Suprapubic skin (tissue), 4 donors: Measurements from ENCODE around the gene ICE2. TPM values are rescaled to one million over a fixed set of nuclear protein-coding genes. Genes with fewer than 3 reads are reported as not detected.

Source experiments
- DNase-seq, 2 donors: peaks; one replicate each; pipeline ENCODE4 v3.0.0-alpha.2; 2019; ENCODE audit warnings: low spot score in 2 of 2
- H3K27ac ChIP-seq: fragments of 200-600 bp; sonication (generic); one replicate; pipeline ENCODE4 v1.5.1; 2019
- H3K27me3 ChIP-seq: fragments of 200-600 bp; sonication (generic); one replicate; pipeline ENCODE4 v1.5.1; 2019
- H3K36me3 ChIP-seq: fragments of 200-600 bp; sonication (generic); one replicate; pipeline ENCODE4 v1.5.1; 2019
- H3K4me1 ChIP-seq: fragments of 200-600 bp; sonication (generic); one replicate; pipeline ENCODE4 v1.5.1; 2019
- H3K4me3 ChIP-seq: fragments of 200-600 bp; sonication (generic); one replicate; pipeline ENCODE4 v1.5.1; 2019; ENCODE audit warnings: mild to moderate bottlenecking
- H3K9me3 ChIP-seq: fragments of 200-600 bp; sonication (generic); one replicate; pipeline ENCODE4 v1.5.1; 2019
- EP300 ChIP-seq: sonication (generic); formaldehyde crosslinking; IDR thresholded peaks from one replicate; pipeline ENCODE4 v1.6.1; 2017; ENCODE audit warnings: antibody characterized with exemption
- POLR2A ChIP-seq, 2 donors: fragments of 450-650 bp; IDR thresholded peaks; one replicate each; pipeline ENCODE4 v1.6.1; 2017; ENCODE audit warnings: antibody characterized with exemption in 2 of 2, mild to moderate bottlenecking in 2 of 2, moderate library complexity in 2 of 2
- POLR2AphosphoS5 ChIP-seq, 3 donors: sonication (generic); formaldehyde crosslinking; IDR thresholded peaks; one replicate each; pipeline ENCODE4 v1.6.1; 2017; ENCODE audit warnings: antibody characterized with exemption in 3 of 3
- WGBS: methylation state at CpG from one replicate; pipeline ENCODE4 v1.1.5; 2018; 5-methylcytosine and 5-hydroxymethylcytosine counted together
- total RNA-seq, 4 donors: library from RNA; depleted of rRNA; stranded (reverse); fragments of >200 nt; gene quantifications; one replicate each; pipeline ENCODE4 v1.1.0, GENCODE V29; 2016
- TF ChIP-seq, protein P1 (sequence below), 2 donors: fragments of 200-600 bp in 1 of 2; fragments of 450-650 bp in 1 of 2; sonication (generic) in 1 of 2; IDR thresholded peaks; one replicate each; pipeline ENCODE4 v1.5.1; 2016 to 2019; ENCODE audit warnings: antibody characterized with exemption in 2 of 2, mild to moderate bottlenecking in 1 of 2, moderate library complexity in 1 of 2

ICE2 gene
- total RNA-seq, 4 donors from 2014 or later = 11.9 to 35.2 (median 27.2) TPM

DNA sequence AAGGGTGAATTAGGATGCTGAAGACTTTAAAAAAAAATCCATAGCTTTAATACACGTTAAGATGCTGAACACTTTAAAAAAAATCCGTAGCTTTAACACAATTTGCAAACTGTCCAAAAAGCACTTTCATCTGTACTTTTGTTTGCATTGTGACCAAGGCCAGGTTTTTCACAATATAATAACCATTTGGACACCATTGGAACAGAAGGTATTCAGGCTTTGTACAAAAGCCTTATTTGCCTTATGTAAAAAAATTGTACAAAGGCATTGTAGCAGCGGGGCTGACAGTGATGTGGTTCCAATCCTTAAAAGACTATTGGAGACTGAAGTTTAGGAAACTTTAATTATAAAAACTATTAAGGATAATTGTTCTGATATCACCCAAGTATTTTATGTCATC, 15.2 kb upstream of the ICE2 start:
- H3K4me1 ChIP-seq = no peaks in the 10 kb centered on the region
- no peak overlapping the region for H3K27ac ChIP-seq
- H3K4me3 ChIP-seq = no peak overlapping the region
- H3K27me3 ChIP-seq = no peaks in the 10 kb centered on the region
- H3K36me3 ChIP-seq = peaks cover 30% of the 10 kb centered on the region
- TF ChIP-seq, protein P1, sequence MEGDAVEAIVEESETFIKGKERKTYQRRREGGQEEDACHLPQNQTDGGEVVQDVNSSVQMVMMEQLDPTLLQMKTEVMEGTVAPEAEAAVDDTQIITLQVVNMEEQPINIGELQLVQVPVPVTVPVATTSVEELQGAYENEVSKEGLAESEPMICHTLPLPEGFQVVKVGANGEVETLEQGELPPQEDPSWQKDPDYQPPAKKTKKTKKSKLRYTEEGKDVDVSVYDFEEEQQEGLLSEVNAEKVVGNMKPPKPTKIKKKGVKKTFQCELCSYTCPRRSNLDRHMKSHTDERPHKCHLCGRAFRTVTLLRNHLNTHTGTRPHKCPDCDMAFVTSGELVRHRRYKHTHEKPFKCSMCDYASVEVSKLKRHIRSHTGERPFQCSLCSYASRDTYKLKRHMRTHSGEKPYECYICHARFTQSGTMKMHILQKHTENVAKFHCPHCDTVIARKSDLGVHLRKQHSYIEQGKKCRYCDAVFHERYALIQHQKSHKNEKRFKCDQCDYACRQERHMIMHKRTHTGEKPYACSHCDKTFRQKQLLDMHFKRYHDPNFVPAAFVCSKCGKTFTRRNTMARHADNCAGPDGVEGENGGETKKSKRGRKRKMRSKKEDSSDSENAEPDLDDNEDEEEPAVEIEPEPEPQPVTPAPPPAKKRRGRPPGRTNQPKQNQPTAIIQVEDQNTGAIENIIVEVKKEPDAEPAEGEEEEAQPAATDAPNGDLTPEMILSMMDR (IDR thresholded peaks at IDR 0.05) = no peak
- TF ChIP-seq EP300 (no peak), POLR2A (IDR thresholded peaks at IDR 0.05) (no peak), POLR2AphosphoS5 (IDR thresholded peaks at IDR 0.05) (no peak)
- WGBS = 80% methylated on average over 3 of the region's 3 CpGs
- no peaks in the 10 kb centered on the region for H3K9me3 ChIP-seq
- no peak for DNase-seq

DNA sequence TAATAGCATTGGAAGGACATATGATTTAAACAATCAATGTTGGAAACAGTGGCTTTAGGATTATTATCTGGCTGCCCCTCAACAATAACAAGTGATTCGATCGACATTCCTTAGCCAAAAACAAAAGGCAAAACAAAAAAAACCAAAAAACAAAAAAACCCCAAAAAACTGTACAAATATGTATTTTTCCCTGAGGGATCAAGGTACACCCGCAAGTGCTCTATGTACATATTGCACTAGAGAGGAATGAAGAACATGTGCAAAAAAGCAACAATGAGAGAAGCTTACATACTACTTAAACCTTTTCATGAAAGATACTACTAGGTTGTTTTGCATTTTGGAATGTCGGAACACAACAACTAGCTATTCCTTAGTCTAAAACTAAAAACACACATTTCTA, 14.2 kb upstream of the ICE2 start:
- no peak for DNase-seq
- H3K27me3 ChIP-seq = no peaks in the 10 kb centered on the region
- H3K36me3 ChIP-seq = peaks cover 22% of the 10 kb centered on the region
- no peaks in the 10 kb centered on the region for H3K4me1 ChIP-seq
- no peak overlapping the region for H3K4me3 ChIP-seq
- WGBS = 94% methylated on average over 4 of the region's 4 CpGs
- TF ChIP-seq POLR2AphosphoS5 (IDR thresholded peaks at IDR 0.05) (no peak), POLR2A (IDR thresholded peaks at IDR 0.05) (no peak), EP300 (no peak)
- TF ChIP-seq, protein P1 (IDR thresholded peaks at IDR 0.05) = no peak
- H3K9me3 ChIP-seq = no peaks in the 10 kb centered on the region
- H3K27ac ChIP-seq = no peak overlapping the region

DNA sequence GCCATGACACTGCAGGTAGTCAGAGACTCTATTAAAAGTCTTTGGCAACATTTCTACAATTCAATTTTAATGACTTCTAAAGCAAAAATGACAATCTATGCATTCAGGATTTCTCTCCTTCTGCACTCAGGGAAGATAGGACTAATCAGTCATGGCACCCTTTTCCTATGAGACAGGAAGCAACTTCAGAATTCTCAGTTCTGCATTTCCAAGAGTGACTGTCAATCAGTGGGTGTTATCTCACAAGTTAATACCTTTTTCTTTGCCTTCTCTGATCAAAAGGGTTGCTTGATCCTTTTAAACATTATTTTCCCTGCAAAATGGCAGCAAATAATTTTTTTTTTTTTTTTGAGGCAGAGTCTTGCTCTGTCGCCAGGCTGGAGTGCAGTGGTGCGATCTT, 7.8 kb upstream of the ICE2 start:
- peaks cover 4% of the 10 kb centered on the region for H3K36me3 ChIP-seq
- H3K27ac ChIP-seq = no peak overlapping the region
- DNase-seq = no peak
- H3K4me1 ChIP-seq = no peaks in the 10 kb centered on the region
- H3K4me3 ChIP-seq = no peak overlapping the region
- TF ChIP-seq POLR2AphosphoS5 (IDR thresholded peaks at IDR 0.05) (no peak), POLR2A (IDR thresholded peaks at IDR 0.05) (no peak), EP300 (no peak)
- TF ChIP-seq, protein P1 (IDR thresholded peaks at IDR 0.05) = no peak
- H3K9me3 ChIP-seq = no peaks in the 10 kb centered on the region
- no peaks in the 10 kb centered on the region for H3K27me3 ChIP-seq
- WGBS = 94% methylated on average over 2 of the region's 2 CpGs

DNA sequence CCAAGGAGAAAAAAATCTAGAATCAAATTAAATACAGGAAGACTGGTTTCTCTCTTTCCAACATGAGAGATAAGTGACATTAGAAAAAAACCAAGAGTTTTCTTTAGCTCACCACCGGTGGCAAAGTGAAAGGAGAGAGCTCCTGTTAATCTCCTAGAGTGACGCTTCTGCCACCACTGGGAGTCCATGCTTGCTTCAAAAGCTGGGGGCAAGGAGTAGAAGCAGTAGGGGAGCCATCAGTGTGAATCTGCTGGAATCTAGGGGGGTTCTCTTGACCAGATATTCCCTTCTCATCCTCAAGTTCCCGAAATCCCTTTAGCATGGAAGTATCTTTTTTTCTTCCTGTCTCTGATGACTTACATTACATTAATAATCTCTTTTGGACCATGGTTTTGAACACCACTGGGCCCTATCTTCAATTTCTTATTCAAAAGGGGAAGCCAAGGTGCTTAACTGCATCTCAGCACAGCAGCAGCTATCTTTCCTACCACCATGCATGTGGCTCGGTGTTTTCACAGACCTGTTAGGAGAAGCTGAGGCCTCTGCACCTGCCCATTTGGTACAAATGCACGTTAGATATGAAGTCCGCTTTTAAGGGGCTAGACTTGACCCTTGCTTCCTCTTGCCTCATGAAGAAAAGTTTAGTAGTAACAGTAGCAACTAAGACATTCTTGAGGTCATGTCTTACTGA, 6.6 kb upstream of the ICE2 start:
- peaks cover 4% of the 10 kb centered on the region for H3K4me1 ChIP-seq
- TF ChIP-seq EP300 = no peak
- TF ChIP-seq POLR2A (IDR thresholded peaks at IDR 0.05) = no peak
- TF ChIP-seq, protein P1 (IDR thresholded peaks at IDR 0.05) = no peak
- no peak for TF ChIP-seq POLR2AphosphoS5 (IDR thresholded peaks at IDR 0.05)
- WGBS = 81% methylated on average over 6 of the region's 6 CpGs

DNA sequence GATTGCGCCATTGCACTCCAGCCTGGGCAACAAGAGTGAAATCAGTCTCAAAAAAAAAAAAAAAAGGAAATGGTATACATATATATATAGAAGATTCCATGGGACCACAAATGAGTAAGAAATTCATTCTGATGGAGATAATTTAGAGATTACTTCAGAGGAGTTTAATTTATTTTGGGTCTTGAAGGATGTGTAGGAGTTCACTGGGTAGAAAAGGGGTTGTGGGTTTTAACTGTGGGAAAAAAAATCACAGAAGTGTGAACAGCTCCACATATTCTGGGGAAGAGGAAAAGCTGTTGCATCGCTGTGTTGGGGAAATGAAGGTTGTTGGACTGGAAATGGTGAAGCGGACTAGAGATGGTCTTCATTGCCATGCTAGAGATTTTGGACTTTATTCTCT, 4.1 kb upstream of the ICE2 start:
- peaks cover 20% of the 10 kb centered on the region for H3K4me1 ChIP-seq
- H3K27ac ChIP-seq = no peak overlapping the region
- no peaks in the 10 kb centered on the region for H3K27me3 ChIP-seq
- TF ChIP-seq, protein P1 (IDR thresholded peaks at IDR 0.05) = no peak
- no peak for TF ChIP-seq POLR2AphosphoS5 (IDR thresholded peaks at IDR 0.05)
- no peak for TF ChIP-seq EP300
- no peak for TF ChIP-seq POLR2A (IDR thresholded peaks at IDR 0.05)
- no peak overlapping the region for H3K4me3 ChIP-seq
- peaks cover 3% of the 10 kb centered on the region for H3K36me3 ChIP-seq
- 95% methylated on average over 3 of the region's 3 CpGs for WGBS
- no peaks in the 10 kb centered on the region for H3K9me3 ChIP-seq
- DNase-seq = no peak

More for the DNA sequence above, 6.6 kb upstream of the ICE2 start:
- H3K4me3 ChIP-seq = no peak overlapping the region
- peaks cover 4% of the 10 kb centered on the region for H3K36me3 ChIP-seq
- no peaks in the 10 kb centered on the region for H3K9me3 ChIP-seq
- no peak for DNase-seq
- no peak overlapping the region for H3K27ac ChIP-seq
- H3K27me3 ChIP-seq = no peaks in the 10 kb centered on the region
